Activated CD4-positive, alpha-beta T cell treated with anti-CD3 and anti-CD28 coated beads for 36 hours (primary cell): Measurements from ENCODE around the gene EEF1AKMT2. TPM values are rescaled to one million over a fixed set of nuclear protein-coding genes. Genes with fewer than 3 reads are reported as not detected.

ENCODE experiments used
- ATAC-seq: fragments of 200-7000 bp; cut with Tn5 transposase; one replicate; pipeline ENCODE4 v1.10.0; 2021; ENCODE audit warnings: mild to moderate bottlenecking, moderate library complexity
- CTCF ChIA-PET: fragments of 350-600 bp; sonication (Branson Sonifier 250); formaldehyde crosslinking; loops from one replicate; lab custom pipeline; 2021; ENCODE audit warnings: antibody characterized with exemption; lab: Charles Lee
- POLR2A ChIA-PET: fragments of 350-600 bp; sonication (Branson Sonifier 250); formaldehyde crosslinking; loops from one replicate; lab custom pipeline; 2021; ENCODE audit warnings: antibody characterized with exemption, inconsistent platforms; lab: Charles Lee
- DNase-seq: peaks from one replicate; pipeline ENCODE4 v3.0.0-alpha.2; 2020
- H3K27ac Mint-ChIP-seq: one replicate; pipeline ENCODE4 v1.8.0; 2021; ENCODE audit warnings: mixed read lengths
- H3K27me3 Mint-ChIP-seq: one replicate; pipeline ENCODE4 v1.8.0; 2021; ENCODE audit warnings: mixed read lengths
- H3K36me3 Mint-ChIP-seq: one replicate; pipeline ENCODE4 v1.8.0; 2021; ENCODE audit warnings: low read depth, mixed read lengths
- H3K4me1 Mint-ChIP-seq: one replicate; pipeline ENCODE4 v1.8.0; 2021; ENCODE audit warnings: mixed read lengths
- H3K4me3 Mint-ChIP-seq: one replicate; pipeline ENCODE4 v1.8.0; 2021; ENCODE audit warnings: mild to moderate bottlenecking, moderate library complexity, mixed read lengths
- H3K9me3 Mint-ChIP-seq: one replicate; pipeline ENCODE4 v1.8.0; 2021; ENCODE audit warnings: low read depth, mixed read lengths
- intact Hi-C, 2 experiments: fragments of 100-400 bp; cut with DNase I in 1 of 2; cut with micrococcal nuclease in 1 of 2; formaldehyde crosslinking; loops; one replicate each; pipeline versions ENCODE4 v1.14.2 to v1.15.1; 2022 to 2024; cut with DNase I, micrococcal nuclease
- total RNA-seq, 2 experiments: library from RNA; stranded (reverse); gene quantifications; one replicate each; pipeline ENCODE4 v1.2.3, GENCODE V29; 2021

The EEF1AKMT2 gene
- total RNA-seq, 2 experiments from 2014 or later: 21.4 to 28.4 TPM

- Mint-ChIP-seq H3K9me3 (no peaks in the 10 kb centered on the region), H3K27me3 (peaks cover 3% of the 10 kb centered on the region), H3K4me3 (peak overlapping the region; percentile 68), H3K4me1 (peaks cover 49% of the 10 kb centered on the region), H3K36me3 (peaks cover 10% of the 10 kb centered on the region), H3K27ac (peak overlapping the region; percentile 13)
- CTCF ChIA-PET: interaction anchor here (0.8 to 4.9 kb wide), 24 partner anchors 11 to 216 kb away, joined by 3 to 39 read pairs (median 4); partner anchors contain the start of genes ABRAXAS2 and EEF1AKMT2
- no peak for DNase-seq
- ATAC-seq: no peak
- POLR2A ChIA-PET: no interaction called here
- intact Hi-C loops: loop anchor here in 1 of 2 experiments (1.0 to 10.0 kb wide), 3 partner anchors 47 to 205 kb away; partner anchors contain the start of gene EEF1AKMT2
Observed at GRCh38 chr10:124745252-124745651, 46.4 kb downstream of the EEF1AKMT2 start.

GRCh38 chr10:124744102-124745050 is 47.3 kb downstream of the EEF1AKMT2 start, which contains the start of gene FAM53B:
TSS of gene FAM53B (minus strand) at chr10:124744378. CDS start at chr10:124706713, 37,665 bp downstream.
- CTCF ChIA-PET: interaction anchor here (1.0 to 4.9 kb wide), 16 partner anchors 11 to 217 kb away, joined by 3 to 39 read pairs (median 6); partner anchors contain the start of genes ABRAXAS2 and EEF1AKMT2
- intact Hi-C loops: loop anchor here (1.0 to 10.0 kb wide), 11 partner anchors 37 to 282 kb away; partner anchors contain the start of genes EEF1AKMT2 (in 2 of the 2), ABRAXAS2 (in 1 of the 2) and LHPP (in 1 of the 2)
- H3K4me1 Mint-ChIP-seq: peaks cover 54% of the 10 kb centered on the region
- peak; percentile 89 for DNase-seq
- ATAC-seq: peak; percentile 81
- H3K27me3 Mint-ChIP-seq: peaks cover 4% of the 10 kb centered on the region
- peak within 1 kb of the TSS; percentile 93 for H3K27ac Mint-ChIP-seq
- H3K4me3 Mint-ChIP-seq: peak within 1 kb of the TSS; percentile 91
- POLR2A ChIA-PET: no interaction called here
- no peaks in the 10 kb centered on the region for H3K9me3 Mint-ChIP-seq
- peaks cover 12% of the 10 kb centered on the region for H3K36me3 Mint-ChIP-seq

GRCh38 chr10:124743191-124744101 is 48.2 kb downstream of the EEF1AKMT2 start:
- H3K9me3 Mint-ChIP-seq: no peaks in the 10 kb centered on the region
- peaks cover 9% of the 10 kb centered on the region for H3K36me3 Mint-ChIP-seq
- ATAC-seq (no peak), DNase-seq (peak; percentile 62)
- ChIA-PET POLR2A (interaction anchor here (3.1 kb wide), 1 partner anchor 55 kb away, joined by 20 read pairs; no protein-coding TSS in a partner anchor), CTCF (interaction anchor here (0.5 to 4.1 kb wide), 10 partner anchors 12 to 206 kb away, joined by 3 to 54 read pairs (median 4); no protein-coding TSS in a partner anchor)
- peaks cover 57% of the 10 kb centered on the region for H3K4me1 Mint-ChIP-seq
- peaks cover 7% of the 10 kb centered on the region for H3K27me3 Mint-ChIP-seq
- intact Hi-C loops: loop anchor here (1.0 to 10.0 kb wide), 9 partner anchors 36 to 281 kb away; partner anchors contain the start of genes ABRAXAS2 (in 1 of the 2), EEF1AKMT2 (in 1 of the 2) and LHPP (in 1 of the 2)
- peak overlapping the region; percentile 93 for H3K27ac Mint-ChIP-seq
- H3K4me3 Mint-ChIP-seq: peak overlapping the region; percentile 91

GRCh38 chr10:124742413-124743190 is 49.1 kb downstream of the EEF1AKMT2 start:
- Mint-ChIP-seq H3K27ac (peak overlapping the region; percentile 73), H3K9me3 (no peaks in the 10 kb centered on the region), H3K27me3 (peaks cover 7% of the 10 kb centered on the region), H3K36me3 (peaks cover 6% of the 10 kb centered on the region), H3K4me1 (peaks cover 63% of the 10 kb centered on the region), H3K4me3 (peak overlapping the region; percentile 91)
- ATAC-seq (no peak), DNase-seq (no peak)
- POLR2A ChIA-PET: interaction anchor here (2.4 to 3.1 kb wide), 2 partner anchors 20 to 54 kb away, joined by 15 to 20 read pairs; no protein-coding TSS in a partner anchor
- intact Hi-C loops: loop anchor here (5.0 to 10.0 kb wide), 4 partner anchors 35 to 280 kb away; partner anchors contain the start of gene LHPP (in 1 of the 2)
- CTCF ChIA-PET: interaction anchor here (0.5 to 4.1 kb wide), 27 partner anchors 11 to 205 kb away, joined by 3 to 146 read pairs (median 7); no protein-coding TSS in a partner anchor

- no peaks in the 10 kb centered on the region for H3K9me3 Mint-ChIP-seq
- peak overlapping the region; percentile 91 for H3K4me3 Mint-ChIP-seq
- CTCF ChIA-PET: interaction anchor here (0.6 to 4.1 kb wide), 37 partner anchors 11 to 212 kb away, joined by 3 to 146 read pairs (median 7); partner anchors contain the start of genes ABRAXAS2 and EEF1AKMT2
Observed at GRCh38 chr10:124741922-124742412, 49.7 kb downstream of the EEF1AKMT2 start.

GRCh38 chr10:124741281-124741921 is 50.3 kb downstream of the EEF1AKMT2 start:
- intact Hi-C loops: loop anchor here (1.0 to 10.0 kb wide), 13 partner anchors 8 to 279 kb away; partner anchors contain the start of gene LHPP (in 1 of the 2)
- H3K4me1 Mint-ChIP-seq: peaks cover 74% of the 10 kb centered on the region
- DNase-seq: peak; percentile 88
- H3K4me3 Mint-ChIP-seq: peak overlapping the region; percentile 65
- H3K27me3 Mint-ChIP-seq: peaks cover 7% of the 10 kb centered on the region
- CTCF ChIA-PET: interaction anchor here (0.6 to 4.1 kb wide), 44 partner anchors 8 to 327 kb away, joined by 3 to 146 read pairs (median 6); partner anchors contain the start of genes ABRAXAS2 and EEF1AKMT2
- peak overlapping the region; percentile 84 for H3K27ac Mint-ChIP-seq
- H3K36me3 Mint-ChIP-seq: peaks cover 6% of the 10 kb centered on the region
- POLR2A ChIA-PET: interaction anchor here (0.8 to 3.1 kb wide), 10 partner anchors 8 to 93 kb away, joined by 3 to 24 read pairs (median 5); no protein-coding TSS in a partner anchor
- ATAC-seq: peak; percentile 67
- H3K9me3 Mint-ChIP-seq: no peaks in the 10 kb centered on the region

More at GRCh38 chr10:124741922-124742412, 49.7 kb downstream of the EEF1AKMT2 start:
- POLR2A ChIA-PET: interaction anchor here (0.8 to 3.1 kb wide), 9 partner anchors 9 to 93 kb away, joined by 3 to 24 read pairs (median 6); no protein-coding TSS in a partner anchor
- Mint-ChIP-seq H3K4me1 (peaks cover 70% of the 10 kb centered on the region), H3K36me3 (peaks cover 6% of the 10 kb centered on the region), H3K27me3 (peaks cover 7% of the 10 kb centered on the region), H3K27ac (peak overlapping the region; percentile 84)
- intact Hi-C loops: loop anchor here (1.0 to 10.0 kb wide), 13 partner anchors 9 to 280 kb away; partner anchors contain the start of gene LHPP (in 1 of the 2)
- DNase-seq (peak; percentile 62), ATAC-seq (no peak)

GRCh38 chr10:124740369-124741280 is 51.1 kb downstream of the EEF1AKMT2 start:
- intact Hi-C loops: loop anchor here (1.0 to 10.0 kb wide), 13 partner anchors 7 to 278 kb away; partner anchors contain the start of gene LHPP (in 1 of the 2)
- H3K27me3 Mint-ChIP-seq: peaks cover 7% of the 10 kb centered on the region
- DNase-seq: no peak
- CTCF ChIA-PET: interaction anchor here (0.6 to 4.1 kb wide), 37 partner anchors 9 to 326 kb away, joined by 3 to 146 read pairs (median 7); partner anchors contain the start of gene EEF1AKMT2
- H3K36me3 Mint-ChIP-seq: peaks cover 6% of the 10 kb centered on the region
- H3K9me3 Mint-ChIP-seq: no peaks in the 10 kb centered on the region
- peak overlapping the region; percentile 84 for H3K27ac Mint-ChIP-seq
- ATAC-seq: peak; percentile 11
- H3K4me3 Mint-ChIP-seq: peak overlapping the region; percentile 65
- POLR2A ChIA-PET: interaction anchor here (0.5 to 3.1 kb wide), 12 partner anchors 9 to 307 kb away, joined by 3 to 24 read pairs (median 4); no protein-coding TSS in a partner anchor
- peaks cover 80% of the 10 kb centered on the region for H3K4me1 Mint-ChIP-seq

- POLR2A ChIA-PET: interaction anchor here (0.6 to 2.5 kb wide), 3 partner anchors 21 to 190 kb away, joined by 3 to 24 read pairs (median 4); no protein-coding TSS in a partner anchor
- peak overlapping the region; percentile 1 for H3K4me3 Mint-ChIP-seq
- H3K4me1 Mint-ChIP-seq: peaks cover 80% of the 10 kb centered on the region
- intact Hi-C loops: loop anchor here (2.0 to 10.0 kb wide), 7 partner anchors 33 to 278 kb away; partner anchors contain the start of gene LHPP (in 1 of the 2)
- peaks cover 7% of the 10 kb centered on the region for H3K27me3 Mint-ChIP-seq
- no peak for DNase-seq
- H3K27ac Mint-ChIP-seq: peak overlapping the region; percentile 84
- no peak for ATAC-seq
- peaks cover 6% of the 10 kb centered on the region for H3K36me3 Mint-ChIP-seq
- CTCF ChIA-PET: interaction anchor here (0.7 to 4.1 kb wide), 9 partner anchors 9 to 202 kb away, joined by 3 to 146 read pairs (median 28); no protein-coding TSS in a partner anchor
- H3K9me3 Mint-ChIP-seq: no peaks in the 10 kb centered on the region
Observed at GRCh38 chr10:124739986-124740368, 51.7 kb downstream of the EEF1AKMT2 start.
